Lung (tissue), 12 donors: ENCODE measurements around the gene CELF2. TPM values are rescaled to one million over a fixed set of nuclear protein-coding genes. Genes with fewer than 3 reads are reported as not detected.
"Not testable (repeated sequence)": the region's sequence is repeated elsewhere in the genome, so short reads cannot be mapped to it uniquely, and the experiment has no call there.

Experiments used
- ATAC-seq: fragments of 200-7000 bp; cut with Tn5 transposase; one replicate; pipeline ENCODE4 v1.9.1; 2020; ENCODE audit warnings: moderate number of reproducible peaks; ENCODE audit not compliant: insufficient read depth, low FRiP score
- DNase-seq, 3 donors: peaks; one replicate each; pipeline ENCODE4 v3.0.0-alpha.2; 2013 to 2017
- H3K27ac ChIP-seq, 2 donors: one replicate each; pipeline ENCODE4 v1.5.1; 2013; ENCODE audit warnings: mild to moderate bottlenecking in 2 of 2, moderate library complexity in 2 of 2, control low read depth in 1 of 2, inconsistent platforms in 1 of 2, low read depth in 1 of 2, low read length in 1 of 2
- H3K27me3 ChIP-seq, 3 donors: one replicate each; pipeline ENCODE4 v1.5.1; 2013; ENCODE audit warnings: low read length in 2 of 3; ENCODE audit not compliant: control insufficient read depth in 3 of 3, insufficient read depth in 3 of 3
- H3K36me3 ChIP-seq, 4 donors: one replicate each; pipeline ENCODE4 v1.5.1; 2013; ENCODE audit warnings: low read length in 4 of 4, mild to moderate bottlenecking in 1 of 4, moderate library complexity in 1 of 4; ENCODE audit not compliant: control insufficient read depth in 4 of 4, insufficient read depth in 4 of 4
- H3K4me1 ChIP-seq, 5 donors: one replicate each; pipeline ENCODE4 v1.5.1; 2013; ENCODE audit warnings: low read length in 5 of 5, mild to moderate bottlenecking in 2 of 5, moderate library complexity in 1 of 5; ENCODE audit not compliant: control insufficient read depth in 5 of 5, insufficient read depth in 5 of 5
- H3K4me3 ChIP-seq: one replicate; pipeline ENCODE4 v1.5.1; 2013; ENCODE audit warnings: mild to moderate bottlenecking, control low read depth, moderate library complexity
- H3K9ac ChIP-seq, 2 donors: one replicate each; pipeline ENCODE4 v1.5.1; 2013; ENCODE audit warnings: low read length in 2 of 2, control low read depth in 1 of 2; ENCODE audit not compliant: insufficient read depth in 1 of 2
- H3K9me3 ChIP-seq, 4 donors: one replicate each; pipeline ENCODE4 v1.5.1; 2013; ENCODE audit warnings: low read length in 3 of 4, mild to moderate bottlenecking in 1 of 4, moderate library complexity in 1 of 4; ENCODE audit not compliant: control insufficient read depth in 4 of 4, insufficient read depth in 3 of 4
- WGBS, 2 donors: extraction: QIAGEN DNeasy Blood & Tissue Kit; methylation state at CpG; one replicate each; pipeline ENCODE4 v1.1.7; 2013; 5-methylcytosine and 5-hydroxymethylcytosine counted together
- polyA plus RNA-seq, 2 donors: library from polyadenylated mRNA; stranded (reverse); fragments of 200-250 nt; gene quantifications; one replicate each; pipeline ENCODE4 v1.2.1, GENCODE V29; 2013
- total RNA-seq, 2 donors: library from RNA; depleted of rRNA in 1 of 2; stranded (reverse); fragments of >200 nt in 1 of 2; gene quantifications; one replicate each; pipeline ENCODE4 v1.2.1, GENCODE V29; 2014 to 2021
- TF ChIP-seq, protein P1 (sequence below): IDR thresholded peaks from 2 replicates; pipeline ENCODE4 v1.5.1; 2012; ENCODE audit warnings: mild to moderate bottlenecking; ENCODE audit errors: control extremely low read depth, extremely low read depth
- donor health status: control.
- donor health status: control.
- donor health status: Bipolar disorder and iron deficiency.
- donor health status: healthy.
- donor health status: DM: yes; HTN: yes; CAD: no.

CELF2 gene
- total and polyA plus RNA-seq, 4 donors = 13.6 to 115 (median 63.7) TPM

- H3K36me3 ChIP-seq = no peaks in the 10 kb centered on the region
- ATAC-seq = no peak
- WGBS, 2 donors = 91 to 98% methylated on average over 3 of the region's 3 CpGs
These were observed 342.2 kb downstream of the CELF2 start for GRCh38 chr10:11359869-11360268.

DNA sequence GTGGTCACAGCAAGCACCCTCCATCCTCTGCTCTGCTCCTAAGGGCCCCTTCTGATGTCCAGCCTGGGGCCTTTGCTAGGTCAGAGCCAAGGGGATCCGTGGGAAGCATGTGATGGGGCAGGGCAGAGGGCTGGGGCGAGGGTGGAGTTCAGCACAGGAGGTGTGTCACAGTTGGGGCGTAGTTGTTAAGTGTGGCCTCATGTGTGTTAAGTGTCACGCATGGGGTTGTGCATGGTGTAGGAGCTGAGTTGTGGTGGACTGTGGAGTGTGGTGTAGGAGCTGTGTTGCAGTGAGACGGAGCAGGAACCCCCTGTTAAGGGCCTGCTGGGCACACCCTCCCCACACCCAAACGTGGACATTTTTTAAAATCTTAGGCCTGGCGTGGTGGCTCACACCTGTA is 345.8 kb downstream of the CELF2 start:
- H3K4me1 ChIP-seq = no peaks in the 10 kb centered on the region
- peaks cover 0 to 9% (median 0%) of the 10 kb centered on the region in 4 donors for H3K9me3 ChIP-seq
- H3K9ac ChIP-seq = no peak overlapping the region
- ATAC-seq (no peak), DNase-seq (no peak)
- no peak overlapping the region for H3K4me3 ChIP-seq
- H3K27ac ChIP-seq = no peak overlapping the region
- WGBS, 2 donors = 94 to 95% methylated on average over 7 of the region's 7 CpGs
- TF ChIP-seq, protein P1, sequence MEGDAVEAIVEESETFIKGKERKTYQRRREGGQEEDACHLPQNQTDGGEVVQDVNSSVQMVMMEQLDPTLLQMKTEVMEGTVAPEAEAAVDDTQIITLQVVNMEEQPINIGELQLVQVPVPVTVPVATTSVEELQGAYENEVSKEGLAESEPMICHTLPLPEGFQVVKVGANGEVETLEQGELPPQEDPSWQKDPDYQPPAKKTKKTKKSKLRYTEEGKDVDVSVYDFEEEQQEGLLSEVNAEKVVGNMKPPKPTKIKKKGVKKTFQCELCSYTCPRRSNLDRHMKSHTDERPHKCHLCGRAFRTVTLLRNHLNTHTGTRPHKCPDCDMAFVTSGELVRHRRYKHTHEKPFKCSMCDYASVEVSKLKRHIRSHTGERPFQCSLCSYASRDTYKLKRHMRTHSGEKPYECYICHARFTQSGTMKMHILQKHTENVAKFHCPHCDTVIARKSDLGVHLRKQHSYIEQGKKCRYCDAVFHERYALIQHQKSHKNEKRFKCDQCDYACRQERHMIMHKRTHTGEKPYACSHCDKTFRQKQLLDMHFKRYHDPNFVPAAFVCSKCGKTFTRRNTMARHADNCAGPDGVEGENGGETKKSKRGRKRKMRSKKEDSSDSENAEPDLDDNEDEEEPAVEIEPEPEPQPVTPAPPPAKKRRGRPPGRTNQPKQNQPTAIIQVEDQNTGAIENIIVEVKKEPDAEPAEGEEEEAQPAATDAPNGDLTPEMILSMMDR = no peak
- H3K27me3 ChIP-seq = no peaks in the 10 kb centered on the region
- H3K36me3 ChIP-seq = no peaks in the 10 kb centered on the region

More at GRCh38 chr10:11359869-11360268, 342.2 kb downstream of the CELF2 start:
- Histone ChIP-seq H3K9me3 (peaks cover 0 to 9% (median 0%) of the 10 kb centered on the region in 4 donors), H3K27me3 (no peaks in the 10 kb centered on the region), H3K4me3 (no peak overlapping the region), H3K27ac (no peak overlapping the region), H3K9ac (no peak overlapping the region), H3K4me1 (peaks cover 0 to 6% (median 0%) of the 10 kb centered on the region in 5 donors)
- DNase-seq = no peak
- TF ChIP-seq, protein P1 = no peak

GRCh38 chr10:11364241-11364640 is 346.6 kb downstream of the CELF2 start:
- ATAC-seq = no peak
- 62 to 80% methylated on average over 1 of the region's 1 CpG for WGBS, 2 donors
- H3K36me3 ChIP-seq = no peaks in the 10 kb centered on the region
- H3K4me1 ChIP-seq = no peaks in the 10 kb centered on the region
- TF ChIP-seq, protein P1 = no peak
- peaks cover 0 to 7% (median 0%) of the 10 kb centered on the region in 4 donors for H3K9me3 ChIP-seq
- no peak for DNase-seq
- H3K27me3 ChIP-seq = no peaks in the 10 kb centered on the region
- no peak overlapping the region for H3K4me3 ChIP-seq
- no peak overlapping the region for H3K27ac ChIP-seq
- no peak overlapping the region for H3K9ac ChIP-seq

DNA sequence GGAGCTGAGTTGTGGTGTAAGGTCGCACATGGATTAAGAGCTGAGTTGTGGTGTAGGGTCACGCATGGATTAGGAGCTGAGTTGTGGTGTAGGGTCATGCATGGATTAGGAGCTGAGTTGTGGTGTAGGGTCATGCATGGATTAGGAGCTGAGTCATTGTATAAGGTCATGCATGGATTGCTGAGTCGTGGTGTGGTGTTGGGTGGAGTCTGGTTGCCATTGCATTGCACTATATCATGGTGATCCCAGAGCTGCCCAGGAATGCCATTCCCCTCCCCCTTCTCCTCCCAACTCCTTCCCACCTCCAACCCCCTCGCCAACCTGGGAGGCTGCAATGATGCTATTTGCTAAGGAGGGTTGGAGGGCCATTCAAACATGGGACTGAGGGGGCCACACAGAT is 349.2 kb downstream of the CELF2 start:
- H3K27ac ChIP-seq, H3K9ac ChIP-seq, H3K27me3 ChIP-seq, H3K4me3 ChIP-seq, H3K9me3 ChIP-seq, ATAC-seq, DNase-seq, H3K36me3 ChIP-seq, H3K4me1 ChIP-seq: not testable (repeated sequence)
- 80 to 86% methylated on average over 4 of the region's 4 CpGs for WGBS, 2 donors
